Stimulated activated CD8-positive, alpha-beta memory T cell treated with anti-CD3 and anti-CD28 coated beads, Interleukin-7, amount 100 ng/mL, for 1 hour (primary cell): ENCODE measurements around the gene ABHD18.
A peak's percentile ranks its signal among the peaks of the same experiment; 100 is the strongest.
"Not testable (repeated sequence)": the region's sequence is repeated elsewhere in the genome, so short reads cannot be mapped to it uniquely, and the experiment has no call there.

Source experiments
- DNase-seq, 2 donors: peaks; one replicate each; pipeline ENCODE4 v3.0.0-alpha.2; 2020; ENCODE audit warnings: low read depth in 2 of 2

The ABHD18 gene

GRCh38 chr4:127988638-127989037, 23.4 kb downstream of the ABHD18 start:
- no peak for DNase-seq

DNA sequence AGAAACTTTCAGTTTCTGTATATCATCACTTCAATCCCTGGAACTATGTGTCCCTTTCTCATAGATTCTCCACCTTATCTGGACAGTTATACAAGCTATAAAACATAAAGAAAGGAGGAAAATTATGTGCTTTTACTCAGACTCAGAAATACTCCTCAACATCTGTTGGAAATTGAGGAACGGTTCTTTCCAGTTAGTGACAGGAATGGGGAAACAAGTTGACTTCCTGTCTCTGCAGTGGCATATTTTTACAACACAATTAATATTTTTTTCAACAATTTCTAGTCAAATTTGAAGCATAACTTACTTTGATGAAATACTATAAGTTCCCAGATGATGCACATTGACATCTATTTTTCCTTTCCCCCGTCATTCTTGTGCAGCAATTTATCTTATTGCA, 27.9 kb downstream of the ABHD18 start:
- no peak for DNase-seq

GRCh38 chr4:127995776-127996175, 30.6 kb downstream of the ABHD18 start:
- DNase-seq = no peak

DNA sequence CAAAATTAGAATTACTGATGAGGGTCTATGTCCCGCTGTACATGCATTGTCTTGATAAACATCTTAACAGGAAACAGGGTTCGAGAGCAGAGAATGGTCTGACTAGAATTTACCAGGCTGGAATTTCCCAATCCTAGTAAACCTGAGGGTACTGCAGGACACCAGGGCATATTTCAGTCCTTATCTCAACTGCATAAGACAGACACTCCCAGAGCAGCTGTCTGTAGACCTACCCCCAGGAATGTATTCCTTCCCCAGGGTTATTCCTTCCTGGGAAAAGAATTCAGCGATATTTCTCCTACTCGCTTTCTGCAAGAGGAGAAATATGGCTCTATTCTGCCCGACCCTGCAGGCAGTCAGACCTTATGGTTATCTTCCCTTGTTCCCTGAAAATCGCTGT, 31.3 kb downstream of the ABHD18 start:
- not testable (repeated sequence) for DNase-seq

GRCh38 chr4:127997534-127998388, 32.6 kb downstream of the ABHD18 start:
- DNase-seq = no peak

- no peak for DNase-seq
Observed at GRCh38 chr4:128006592-128006991, 41.4 kb downstream of the ABHD18 start.

GRCh38 chr4:128009428-128009827, 44.2 kb downstream of the ABHD18 start:
- no peak for DNase-seq

- no peak for DNase-seq
Observed at GRCh38 chr4:128025319-128025718, 60.1 kb downstream of the ABHD18 start.

DNA sequence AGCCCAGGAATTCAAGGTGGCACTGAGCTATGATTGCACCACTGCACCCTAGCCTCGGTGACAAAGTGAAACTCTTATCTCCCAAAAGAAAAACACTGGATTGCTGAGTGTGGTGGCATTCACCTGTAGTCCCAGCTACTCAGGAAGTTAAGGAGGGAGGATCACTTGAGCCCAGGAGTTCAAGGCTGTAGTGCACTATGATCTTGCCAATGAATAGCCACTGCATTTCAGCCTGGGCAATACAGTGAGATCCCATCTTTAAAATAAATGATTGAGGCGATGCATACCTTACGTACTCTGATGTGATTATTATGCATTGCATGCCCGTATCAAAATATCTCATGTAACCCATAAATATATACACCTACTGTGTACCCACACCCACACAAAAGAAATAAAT, 64.7 kb downstream of the ABHD18 start:
- DNase-seq = no peak

DNA sequence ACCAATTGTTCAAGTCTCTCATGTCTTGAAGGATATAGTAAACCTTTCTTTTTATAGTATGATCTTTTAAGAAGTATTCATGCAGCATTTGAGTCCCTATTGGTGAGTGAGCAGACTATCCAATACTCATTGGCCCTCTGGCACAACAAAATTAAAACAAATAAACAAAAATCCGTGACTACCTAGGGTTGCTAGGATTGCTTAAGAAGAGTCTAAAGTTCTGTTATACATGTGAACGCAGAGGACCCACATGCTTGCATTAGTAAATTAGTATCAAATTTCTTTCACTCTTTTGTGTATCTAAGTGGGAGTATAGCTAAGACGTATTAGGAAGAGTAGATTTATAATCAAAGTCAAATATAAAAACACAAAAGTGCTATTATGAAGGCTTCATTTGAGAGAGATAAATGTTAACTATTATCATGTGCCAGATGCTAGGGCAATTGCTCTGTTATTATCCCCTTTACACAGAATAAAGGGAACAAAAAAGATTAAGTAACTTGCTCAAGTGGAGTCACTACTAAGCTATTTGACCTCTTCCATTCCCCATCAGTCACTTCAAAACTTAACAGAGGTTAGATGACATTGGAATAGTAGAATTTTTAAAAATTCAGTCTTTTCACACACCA, 66.7 kb downstream of the ABHD18 start:
- DNase-seq = no peak

GRCh38 chr4:128039568-128039967, 74.4 kb downstream of the ABHD18 start:
- DNase-seq = no peak

GRCh38 chr4:128047019-128047418, 81.8 kb downstream of the ABHD18 start:
- not testable (repeated sequence) for DNase-seq

GRCh38 chr4:128047514-128047913, 82.3 kb downstream of the ABHD18 start:
- not testable (repeated sequence) for DNase-seq

- DNase-seq = not testable (repeated sequence)
Observed at GRCh38 chr4:128051229-128051628, 86.0 kb downstream of the ABHD18 start.

- not testable (repeated sequence) for DNase-seq
Observed at GRCh38 chr4:128054907-128055306, 89.7 kb downstream of the ABHD18 start.

- not testable (repeated sequence) for DNase-seq
Observed at GRCh38 chr4:128055441-128056206, 90.4 kb downstream of the ABHD18 start.

DNA sequence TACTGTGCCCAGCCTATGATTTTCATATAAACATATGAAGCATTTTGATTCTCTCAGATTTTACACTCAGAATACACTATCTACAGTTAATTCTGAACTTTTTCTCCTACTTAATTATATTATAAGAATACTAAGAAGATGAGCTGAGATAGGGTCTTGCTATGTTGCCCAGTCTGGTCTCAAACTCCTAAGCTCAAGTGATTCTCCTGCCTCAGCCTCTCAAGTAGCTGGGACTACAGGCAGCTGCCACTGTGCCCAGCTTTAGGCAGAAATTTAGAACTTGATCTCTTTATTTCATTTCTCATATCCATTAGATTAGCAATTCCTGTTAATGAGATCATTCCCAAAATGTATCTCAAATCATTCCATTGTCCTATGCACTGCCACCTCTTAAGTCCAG, 91.2 kb downstream of the ABHD18 start:
- DNase-seq = no peak

DNA sequence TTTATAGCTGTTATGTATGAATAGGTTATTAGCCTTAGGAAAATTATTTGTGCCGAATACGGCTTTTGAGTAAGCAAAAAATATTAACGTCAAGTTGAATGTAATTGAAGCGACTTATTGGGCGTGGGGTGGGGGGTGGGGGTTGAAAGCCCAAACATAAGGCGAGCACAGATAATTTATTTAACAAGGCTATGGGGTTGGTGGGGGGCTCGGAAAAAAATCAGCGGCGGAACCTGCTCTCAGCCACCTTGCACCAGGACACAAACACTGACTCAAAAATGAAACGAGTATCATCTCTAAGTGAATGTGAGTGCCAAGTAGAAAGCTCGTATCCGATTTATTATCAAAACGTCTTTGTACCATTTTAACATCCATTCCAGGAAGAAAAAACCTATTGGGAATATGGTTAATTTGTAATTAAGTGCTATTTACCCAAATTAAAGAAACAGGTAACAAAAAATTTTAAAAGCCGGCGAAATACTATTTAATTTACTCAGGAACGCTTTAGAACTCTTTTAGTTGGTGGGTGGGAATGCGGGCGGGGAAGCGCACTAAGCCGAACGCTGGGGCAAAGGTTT, 95.0 kb downstream of the ABHD18 start:
- no peak for DNase-seq

DNA sequence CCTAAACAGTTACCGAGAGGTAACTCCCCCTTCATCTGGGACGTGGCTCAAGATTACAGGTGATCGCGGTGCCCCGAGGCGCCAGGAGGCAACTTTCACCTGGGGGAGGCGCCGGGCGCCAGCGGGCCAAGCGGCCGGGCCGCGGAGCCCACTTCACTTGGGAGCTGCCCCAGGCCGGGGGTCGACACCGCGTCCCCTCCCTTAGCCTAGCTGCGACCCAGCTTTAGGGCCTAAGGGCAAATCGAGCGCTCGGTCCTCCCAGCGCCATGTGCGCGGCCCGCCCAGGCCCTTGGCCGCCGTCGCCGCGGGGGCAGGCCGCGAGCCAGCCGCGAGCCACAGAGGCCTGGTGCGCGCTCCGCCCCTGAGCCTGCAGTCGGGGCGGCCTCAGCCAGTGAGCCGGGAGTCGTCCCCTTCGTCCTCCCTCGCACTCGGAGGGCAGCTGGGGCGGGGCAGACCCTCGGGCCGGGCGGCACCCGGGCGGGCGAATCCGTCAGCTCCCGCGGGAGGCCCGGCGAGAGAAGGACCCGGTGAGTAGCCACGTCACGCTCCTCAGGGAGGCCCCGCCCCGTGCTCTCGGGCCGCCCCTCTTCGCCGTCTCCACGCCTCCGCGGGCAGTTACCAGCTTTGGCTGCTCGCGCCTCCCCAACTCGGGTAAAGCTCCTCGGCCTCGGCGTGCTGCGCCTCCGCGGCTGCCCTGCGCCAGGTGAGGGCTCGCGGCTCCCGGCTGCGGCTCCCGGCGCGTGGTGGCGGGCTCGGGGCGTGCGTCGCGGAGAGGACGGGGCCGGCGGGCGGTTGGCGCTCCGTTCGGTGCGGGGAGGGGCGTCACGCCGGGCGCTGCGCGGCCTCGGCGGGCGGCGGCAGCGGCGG, 95.7 kb downstream of the ABHD18 start, which contains the start of gene LARP1B:
Gene LARP1B (plus strand): TSS at position 614 of the 867 bp plus-strand sequence. CDS start 13,640 bp downstream, outside the sequence.
- DNase-seq = peak; percentile 81 to 88

DNA sequence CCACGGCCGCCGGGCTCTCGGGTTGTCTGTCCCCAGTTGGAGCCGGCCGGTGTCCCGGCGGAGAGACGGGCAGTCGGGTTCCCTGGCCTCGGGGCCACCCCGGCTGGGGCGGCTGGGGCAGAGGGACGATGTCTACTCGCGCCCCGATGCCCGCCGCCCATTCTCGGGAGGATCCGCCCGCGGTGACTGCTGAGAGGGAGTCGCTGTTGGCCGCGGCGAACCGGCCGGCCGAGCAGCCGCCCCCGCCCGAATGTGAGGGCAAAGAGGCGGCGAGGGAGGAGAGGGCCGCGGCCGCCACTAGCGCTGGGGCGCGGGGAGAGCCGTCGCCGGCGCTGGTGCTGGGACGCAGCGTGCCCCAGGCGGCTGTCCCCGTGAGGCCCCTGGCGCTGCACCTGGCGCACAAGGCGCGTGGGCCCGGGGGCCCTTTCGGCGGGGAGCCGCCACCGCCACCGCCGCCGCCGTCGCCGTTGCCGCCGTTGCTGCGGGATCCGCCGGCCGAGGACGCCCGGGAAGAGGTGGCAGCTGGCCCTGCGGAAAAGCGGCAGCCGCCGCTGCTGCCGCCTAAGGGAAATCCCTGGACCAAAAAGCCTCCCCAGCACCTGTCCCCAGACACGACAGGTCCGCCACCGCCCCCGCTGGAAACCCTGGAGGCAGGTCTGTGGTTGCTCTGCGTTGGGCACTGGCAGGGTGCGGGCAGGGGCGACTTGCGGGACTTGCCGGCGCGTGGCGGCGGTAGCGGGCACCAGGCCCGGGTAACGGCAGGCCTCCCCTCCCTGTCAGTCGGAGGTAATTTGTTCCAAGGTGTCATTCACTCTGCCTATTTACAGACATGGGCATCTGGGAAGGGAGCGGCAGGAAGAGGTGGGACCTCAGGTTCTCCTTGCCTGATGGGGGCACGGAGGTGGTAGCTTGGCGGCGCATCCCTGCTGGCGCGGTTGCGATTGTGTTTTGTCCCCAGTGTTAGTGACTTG, 96.6 kb downstream of the ABHD18 start:
- DNase-seq = peak; percentile 14 to 19
